Islet of Langerhans (tissue), 1 donor: ENCODE data around the gene CPB1.

Experiments used
- FAIRE-seq: peaks from one replicate; lab custom pipeline; 2011; peaks lifted over from hg19 to GRCh38; lab: Jason Lieb, UNC

Gene CPB1

GRCh38 chr3:148883163-148883562, 55.6 kb downstream of the CPB1 start:
- FAIRE-seq: no peak

- FAIRE-seq: no peak
Measured at GRCh38 chr3:148884261-148884660, 56.6 kb downstream of the CPB1 start.

GRCh38 chr3:148889828-148890227, 62.2 kb downstream of the CPB1 start:
- no peak for FAIRE-seq

GRCh38 chr3:148896062-148896461, 68.5 kb downstream of the CPB1 start:
- no peak for FAIRE-seq

- FAIRE-seq: no peak
Measured at GRCh38 chr3:148901987-148902791, 74.6 kb downstream of the CPB1 start.

GRCh38 chr3:148903022-148903442, 75.4 kb downstream of the CPB1 start:
- FAIRE-seq: no peak

- FAIRE-seq: no peak
Measured at GRCh38 chr3:148903941-148904340, 76.3 kb downstream of the CPB1 start.

- FAIRE-seq: no peak
Measured at GRCh38 chr3:148906667-148907066, 79.1 kb downstream of the CPB1 start.
